Astrocyte of the hippocampus (primary cell): ENCODE measurements around the gene AQP12A.

Source experiments
- DNase-seq: peaks from one replicate; pipeline ENCODE4 v3.0.0; 2011; ENCODE audit warnings: low read depth, low spot score

Gene AQP12A

DNA sequence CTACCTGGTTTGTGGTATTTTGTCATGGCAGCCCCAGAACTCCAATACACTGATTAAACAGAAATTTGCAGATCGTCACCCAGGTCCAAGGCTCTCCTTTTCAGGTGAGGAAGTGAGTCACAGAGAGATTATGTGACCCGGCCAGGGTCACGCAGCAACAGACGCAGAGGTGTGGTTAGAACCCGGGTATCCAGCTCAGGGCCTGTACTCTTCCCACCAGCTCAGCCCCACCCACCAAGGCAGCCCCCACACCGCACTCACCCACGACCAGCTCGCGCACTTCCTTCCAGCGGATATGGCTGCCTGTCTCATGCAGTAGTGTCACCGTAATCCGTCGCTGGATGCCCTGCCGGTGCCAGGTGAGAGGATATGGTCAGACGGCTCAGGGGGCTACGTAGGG is 48.1 kb downstream of the AQP12A start:
- DNase-seq: no peak

- DNase-seq: no peak
Measured at GRCh38 chr2:240741091-240741490, 49.4 kb downstream of the AQP12A start.

DNA sequence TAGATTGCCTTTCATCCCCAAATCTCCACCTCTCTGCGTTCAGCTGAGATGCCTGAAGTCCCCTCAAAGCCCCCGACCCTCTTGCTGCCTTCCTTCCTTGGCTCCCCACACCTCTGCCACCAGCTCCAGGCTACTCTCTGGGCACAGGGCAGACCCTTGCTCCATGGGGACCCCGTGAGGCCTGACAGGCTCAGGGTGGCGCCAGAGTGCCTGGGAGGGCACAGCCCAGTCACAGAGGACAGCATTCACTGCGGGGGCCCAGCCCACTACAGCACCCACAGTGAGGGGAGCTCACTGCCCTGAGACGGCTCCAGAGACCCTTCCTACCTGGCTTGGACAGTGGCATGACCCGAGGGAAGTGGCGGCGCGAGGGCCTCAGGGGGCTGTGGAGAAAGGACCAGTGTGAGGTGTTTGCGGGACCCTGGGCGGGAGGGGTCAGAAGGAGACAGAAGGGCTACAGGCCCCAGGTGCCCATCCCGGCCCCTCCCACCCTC is 51.0 kb downstream of the AQP12A start:
- DNase-seq: no peak

DNA sequence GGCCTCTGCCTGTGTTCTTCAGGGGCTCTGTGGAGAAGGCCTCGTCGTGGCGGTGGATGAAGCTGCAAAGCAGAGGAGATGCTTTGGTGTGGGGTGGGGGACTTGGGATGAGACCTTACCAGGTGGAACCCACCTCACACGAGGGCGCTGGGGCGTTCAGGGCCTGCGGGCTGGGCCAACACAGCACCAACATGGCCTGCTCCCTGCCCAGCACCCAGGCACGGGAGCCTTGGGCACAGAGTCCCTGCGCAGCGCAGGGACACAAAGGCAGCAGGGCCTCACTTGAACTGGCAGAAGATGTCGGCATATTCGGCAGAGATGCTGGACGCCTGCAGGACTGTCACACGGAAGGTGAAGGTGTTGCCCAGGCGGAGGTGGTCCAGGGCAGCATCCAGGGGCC is 53.8 kb downstream of the AQP12A start:
- DNase-seq: no peak

DNA sequence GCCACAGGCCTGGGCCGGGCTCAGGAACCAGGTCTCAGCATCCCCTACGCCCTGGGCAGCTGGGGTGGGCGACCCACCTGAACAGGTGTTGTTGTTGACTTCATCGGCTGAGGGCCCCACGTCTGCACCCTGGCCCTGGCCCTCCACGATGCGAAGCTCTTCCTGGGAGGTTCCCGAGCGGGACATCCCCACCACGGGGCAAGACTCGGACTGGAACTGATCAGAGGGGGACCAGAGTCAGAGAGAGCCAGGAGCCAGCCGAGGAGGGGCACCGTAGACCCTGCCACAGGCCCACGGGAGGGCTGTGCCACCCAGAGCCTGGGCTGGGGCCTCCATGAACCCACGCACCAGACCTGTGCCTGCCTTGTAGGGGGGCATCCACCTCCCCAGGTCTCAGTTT is 54.3 kb downstream of the AQP12A start:
- no peak for DNase-seq

DNA sequence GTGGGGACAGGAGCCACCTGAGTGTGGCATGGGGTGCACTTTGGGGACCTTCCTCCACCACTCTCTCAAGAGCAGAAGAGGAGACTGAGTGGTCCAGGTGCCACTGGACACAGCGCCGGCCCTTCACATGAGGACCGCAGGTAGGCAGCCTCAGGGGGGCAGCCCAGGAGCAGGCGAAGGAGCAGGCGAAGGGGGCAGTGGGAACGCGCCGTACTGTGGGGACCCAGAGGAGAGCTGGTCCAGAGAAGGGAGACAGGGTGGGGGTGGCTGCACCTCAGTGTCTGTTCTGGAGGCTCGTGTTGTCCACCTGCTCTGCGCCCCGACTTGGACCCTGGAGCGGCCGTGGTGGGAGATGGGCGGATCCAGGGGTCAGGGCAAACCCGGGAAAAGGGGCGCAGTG is 55.0 kb downstream of the AQP12A start:
- DNase-seq: no peak

- DNase-seq: no peak
Measured at GRCh38 chr2:240747256-240747655, 55.6 kb downstream of the AQP12A start.
